H9 (cell line): ENCODE results near the gene PHKA2. TPM values are rescaled to one million over a fixed set of nuclear protein-coding genes. Genes with fewer than 3 reads are reported as not detected.

Experiments used
- DNase-seq: peaks from one replicate; pipeline ENCODE4 v3.0.0-alpha.2; 2017
- H2AFZ ChIP-seq: one replicate; pipeline ENCODE4 v1.6.1; 2013; ENCODE audit warnings: mild to moderate bottlenecking, low read length, control low read depth, moderate library complexity
- H2AK5ac ChIP-seq: 2 replicates; pipeline ENCODE4 v1.6.1; 2013; ENCODE audit warnings: low read length, control low read depth, mixed read lengths; ENCODE audit not compliant: insufficient read length
- H2BK120ac ChIP-seq: one replicate; pipeline ENCODE4 v1.6.1; 2013; ENCODE audit warnings: low read depth, mild to moderate bottlenecking, low read length, control low read depth, inconsistent platforms; ENCODE audit not compliant: poor library complexity, severe bottlenecking
- H2BK12ac ChIP-seq: 2 replicates; pipeline ENCODE4 v1.6.1; 2013; ENCODE audit warnings: low read length, control low read depth, mixed read lengths, low read depth; ENCODE audit not compliant: insufficient read length
- H2BK15ac ChIP-seq: 2 replicates; pipeline ENCODE4 v1.6.1; 2013; ENCODE audit warnings: low read depth, low read length, control low read depth
- H2BK20ac ChIP-seq: one replicate; pipeline ENCODE4 v1.6.1; 2013; ENCODE audit warnings: low read depth, mild to moderate bottlenecking, low read length, control low read depth, inconsistent platforms; ENCODE audit not compliant: poor library complexity, severe bottlenecking
- H2BK5ac ChIP-seq: 2 replicates; pipeline ENCODE4 v1.6.1; 2013; ENCODE audit warnings: low read length, control low read depth, mixed read lengths; ENCODE audit not compliant: insufficient read length
- H3K14ac ChIP-seq: 2 replicates; pipeline ENCODE4 v1.6.1; 2013; ENCODE audit warnings: low read length, control low read depth; ENCODE audit not compliant: insufficient read depth
- H3K18ac ChIP-seq: 2 replicates; pipeline ENCODE4 v1.6.1; 2013; ENCODE audit warnings: low read depth, mild to moderate bottlenecking, mixed read lengths, low read length, control low read depth; ENCODE audit not compliant: insufficient read length
- H3K23ac ChIP-seq: 2 replicates; pipeline ENCODE4 v1.6.1; 2013; ENCODE audit warnings: low read length, control low read depth, mixed read lengths, low read depth; ENCODE audit not compliant: insufficient read length
- H3K23me2 ChIP-seq: 2 replicates; pipeline ENCODE4 v1.6.1; 2013; ENCODE audit warnings: low read depth, mild to moderate bottlenecking, mixed read lengths, low read length, control low read depth; ENCODE audit not compliant: insufficient read length, poor library complexity, severe bottlenecking
- H3K27ac ChIP-seq: 2 replicates; pipeline ENCODE4 v1.5.1; 2013; ENCODE audit warnings: low read length, control low read depth, mixed read lengths, low read depth; ENCODE audit not compliant: insufficient read length
- H3K27me3 ChIP-seq: 2 replicates; pipeline ENCODE4 v1.6.1; 2013; ENCODE audit warnings: low read length, control low read depth, inconsistent platforms; ENCODE audit not compliant: insufficient read depth
- H3K4ac ChIP-seq: 2 replicates; pipeline ENCODE4 v1.6.1; 2013; ENCODE audit warnings: low read depth, mild to moderate bottlenecking, control low read depth, inconsistent platforms, low read length, moderate library complexity
- H3K4me1 ChIP-seq: 2 replicates; pipeline ENCODE4 v1.6.1; 2013; ENCODE audit warnings: low read length, control low read depth, inconsistent platforms; ENCODE audit not compliant: insufficient read depth
- H3K4me2 ChIP-seq: 2 replicates; pipeline ENCODE4 v1.6.1; 2013; ENCODE audit warnings: low read length, control low read depth, mixed read lengths; ENCODE audit not compliant: insufficient read length, insufficient read depth
- H3K56ac ChIP-seq: 2 replicates; pipeline ENCODE4 v1.6.1; 2013; ENCODE audit warnings: low read depth, mild to moderate bottlenecking, mixed read lengths, low read length, control low read depth; ENCODE audit not compliant: insufficient read length
- H3K79me1 ChIP-seq: 2 replicates; pipeline ENCODE4 v1.6.1; 2013; ENCODE audit warnings: low read depth, mild to moderate bottlenecking, moderate library complexity, low read length, control low read depth, inconsistent platforms; ENCODE audit not compliant: insufficient read depth, poor library complexity, severe bottlenecking
- H3K79me2 ChIP-seq: 2 replicates; pipeline ENCODE4 v1.6.1; 2013; ENCODE audit warnings: low read length, control low read depth, inconsistent platforms; ENCODE audit not compliant: insufficient read depth
- H3K9ac ChIP-seq: 2 replicates; pipeline ENCODE4 v1.6.1; 2013; ENCODE audit warnings: low read length, control low read depth, mixed read lengths; ENCODE audit not compliant: insufficient read length; ENCODE audit errors: extremely low read depth
- H3K9me3 ChIP-seq: one replicate; pipeline ENCODE4 v1.6.1; 2013; ENCODE audit warnings: low read depth, low read length, inconsistent platforms; ENCODE audit not compliant: control insufficient read depth
- H3T11ph ChIP-seq: one replicate; pipeline ENCODE4 v1.6.1; 2013; ENCODE audit warnings: mild to moderate bottlenecking, low read length, control low read depth, inconsistent platforms
- H4K20me1 ChIP-seq: one replicate; pipeline ENCODE4 v1.6.1; 2013; ENCODE audit not compliant: control insufficient read depth, insufficient read length, insufficient read depth
- H4K5ac ChIP-seq: 2 replicates; pipeline ENCODE4 v1.6.1; 2013; ENCODE audit warnings: low read depth, mild to moderate bottlenecking, mixed read lengths, low read length, control low read depth; ENCODE audit not compliant: insufficient read length
- H4K8ac ChIP-seq: replicated peaks from 2 replicates; pipeline ENCODE4 v1.6.1; 2013; ENCODE audit warnings: low read length, control low read depth, mixed read lengths, low read depth; ENCODE audit not compliant: insufficient read length
- H4K91ac ChIP-seq: 2 replicates; pipeline ENCODE4 v1.6.1; 2013; ENCODE audit warnings: low read depth, mild to moderate bottlenecking, moderate library complexity, mixed read lengths, low read length, control low read depth; ENCODE audit not compliant: insufficient read length
- H3K27ac Mint-ChIP-seq, 3 experiments: 2 replicates in 2 of 3; 3 replicates in 1 of 3; pipeline ENCODE4 v1.8.0; 2020 to 2021; ENCODE audit warnings: mixed read lengths in 3 of 3, mild to moderate bottlenecking in 1 of 3, moderate library complexity in 1 of 3
- H3K27me3 Mint-ChIP-seq: 2 replicates; pipeline ENCODE4 v1.8.0; 2021; ENCODE audit warnings: low read depth, mild to moderate bottlenecking, moderate library complexity, mixed read lengths
- H3K36me3 Mint-ChIP-seq, 3 experiments: 2 replicates in 2 of 3; 3 replicates in 1 of 3; pipeline ENCODE4 v1.8.0; 2020 to 2021; ENCODE audit warnings: low read depth in 3 of 3, mixed read lengths in 3 of 3; ENCODE audit not compliant: insufficient read depth in 1 of 3
- H3K4me1 Mint-ChIP-seq, 2 experiments: 2 replicates each; pipeline ENCODE4 v1.8.0; 2020; ENCODE audit warnings: mixed read lengths in 2 of 2
- H3K4me3 Mint-ChIP-seq, 2 experiments: 2 replicates in 1 of 2; 3 replicates in 1 of 2; pipeline ENCODE4 v1.8.0; 2020 to 2021; ENCODE audit warnings: mild to moderate bottlenecking in 2 of 2, mixed read lengths in 2 of 2, moderate library complexity in 1 of 2
- H3K9me3 Mint-ChIP-seq, 2 experiments: 2 replicates in 1 of 2; 3 replicates in 1 of 2; pipeline ENCODE4 v1.8.0; 2020; ENCODE audit warnings: mild to moderate bottlenecking in 2 of 2, mixed read lengths in 2 of 2, moderate library complexity in 1 of 2
- CTCF ChIP-seq: fragments of 200-600 bp; sonication (generic); conservative IDR thresholded peaks from 3 replicates; pipeline ENCODE4 v1.8.0; 2021; ENCODE audit warnings: antibody characterized with exemption, mild to moderate bottlenecking
- WGBS: extraction: QIAGEN DNeasy Blood & Tissue Kit; methylation state at CpG from one replicate; pipeline ENCODE4 v1.1.7; 2013; ENCODE audit warnings: missing lambda C conversion rate, low lambda C conversion rate, mixed read lengths; ENCODE audit not compliant: insufficient read length; ENCODE audit errors: extremely low coverage; 5-methylcytosine and 5-hydroxymethylcytosine counted together
- total RNA-seq: library from RNA; stranded (reverse); gene quantifications from 2 replicates; pipeline ENCODE4 v1.2.1, GENCODE V29; 2021

PHKA2 gene
- total RNA-seq, 1 experiment from 2014 or later: 24.2 TPM

- no peak overlapping the region for H2AK5ac ChIP-seq
- no peak overlapping the region for H2BK120ac ChIP-seq
- no peaks in the 10 kb centered on the region for H3K79me2 ChIP-seq
- no peak overlapping the region for H2BK5ac ChIP-seq
- no peak overlapping the region for H4K91ac ChIP-seq
- H2BK15ac ChIP-seq: no peak overlapping the region
- H3K18ac ChIP-seq: no peak overlapping the region
- Mint-ChIP-seq H3K27me3 (no peaks in the 10 kb centered on the region; the same call in 1 of the 2 replicates), H3K4me3 (no peak overlapping the region), H3K9me3 (peaks cover 66 to 73% of the 10 kb centered on the region in 2 experiments), H3K4me1 (peaks cover 7 to 11% of the 10 kb centered on the region in 2 experiments), H3K36me3 (peaks cover 26 to 52% (median 31%) of the 10 kb centered on the region in 3 experiments), H3K27ac (no peak overlapping the region)
- H2BK20ac ChIP-seq: no peak overlapping the region
- H4K5ac ChIP-seq: no peak overlapping the region
- H3K14ac ChIP-seq: no peak overlapping the region
- H4K20me1 ChIP-seq: no peaks in the 10 kb centered on the region
- no peaks in the 10 kb centered on the region for H3K23me2 ChIP-seq
- no peak overlapping the region for H3K4me2 ChIP-seq
- no peak overlapping the region for H3K27ac ChIP-seq
- no peaks in the 10 kb centered on the region for H3K27me3 ChIP-seq
- no peak for DNase-seq
- no CpG with 5 or more reads among the region's 10 CpGs for WGBS
- no peak overlapping the region for H3K56ac ChIP-seq
- H3K9ac ChIP-seq: no peak overlapping the region
- H2BK12ac ChIP-seq: no peak overlapping the region
- H3T11ph ChIP-seq: no peak overlapping the region
- no peak overlapping the region for H3K4ac ChIP-seq
- no peaks in the 10 kb centered on the region for H3K79me1 ChIP-seq
- H2AFZ ChIP-seq: no peak overlapping the region
- no peak for TF ChIP-seq CTCF
- H3K23ac ChIP-seq: no peak overlapping the region
- peaks cover 11% of the 10 kb centered on the region for H3K9me3 ChIP-seq
- H3K4me1 ChIP-seq: no peaks in the 10 kb centered on the region
- no peak overlapping the region for H4K8ac ChIP-seq
These were observed 48.0 kb downstream of the PHKA2 start for GRCh38 chrX:18935893-18936292.
